Putamen (tissue), 1 donor: Measurements from ENCODE around the gene TRIP10.
"Not testable (repeated sequence)": the region's sequence is repeated elsewhere in the genome, so short reads cannot be mapped to it uniquely, and the experiment has no call there.

ENCODE experiments used
- DNase-seq: peaks from one replicate; pipeline ENCODE4 v3.0.0-alpha.2; 2016; ENCODE audit warnings: low spot score

TRIP10 gene

GRCh38 chr19:6743066-6743465, 3.6 kb downstream of the TRIP10 start:
- no peak for DNase-seq

- no peak for DNase-seq
Observed at GRCh38 chr19:6743714-6744380, 4.4 kb downstream of the TRIP10 start.

GRCh38 chr19:6744381-6745301, 5.2 kb downstream of the TRIP10 start:
- peak; percentile 52 for DNase-seq

- DNase-seq = no peak
Observed at GRCh38 chr19:6745965-6746364, 6.5 kb downstream of the TRIP10 start.

GRCh38 chr19:6748543-6748942, 9.1 kb downstream of the TRIP10 start:
- DNase-seq = not testable (repeated sequence)

- no peak for DNase-seq
Observed at GRCh38 chr19:6750062-6750461, 10.6 kb downstream of the TRIP10 start.

GRCh38 chr19:6751189-6751588, 11.7 kb downstream of the TRIP10 start:
- DNase-seq = no peak

- no peak for DNase-seq
Observed at GRCh38 chr19:6752256-6753177, 13.0 kb downstream of the TRIP10 start.

- DNase-seq = no peak
Observed at GRCh38 chr19:6753178-6754031, 13.9 kb downstream of the TRIP10 start.

- no peak for DNase-seq
Observed at GRCh38 chr19:6754136-6754535, 14.7 kb downstream of the TRIP10 start.

GRCh38 chr19:6754653-6755463, 15.4 kb downstream of the TRIP10 start:
- DNase-seq = no peak

- no peak for DNase-seq
Observed at GRCh38 chr19:6760606-6761005, 21.1 kb downstream of the TRIP10 start.

- no peak for DNase-seq
Observed at GRCh38 chr19:6761053-6761676, 21.7 kb downstream of the TRIP10 start.

GRCh38 chr19:6762253-6762797, 22.8 kb downstream of the TRIP10 start:
- not testable (repeated sequence) for DNase-seq

- no peak for DNase-seq
Observed at GRCh38 chr19:6765738-6766356, 26.4 kb downstream of the TRIP10 start.

GRCh38 chr19:6766357-6767080, 27.0 kb downstream of the TRIP10 start:
- no peak for DNase-seq

GRCh38 chr19:6767081-6767356, 27.5 kb downstream of the TRIP10 start:
- DNase-seq = no peak

- DNase-seq = no peak
Observed at GRCh38 chr19:6767357-6768235, 28.1 kb downstream of the TRIP10 start, which contains the start of gene SH2D3A. SH2D3A (minus strand) TSS chr19:6767435; CDS start chr19:6763748, 3,687 bp downstream.
